DMS114 treated with DMSO at 0.1 percent for 48 hours (cell line): Measurements from ENCODE around the gene HHAT.

ENCODE experiments used
- DNase-seq: peaks from one replicate; lab custom pipeline; 2025; ENCODE audit not compliant: unreplicated experiment; lab: John Stamatoyannopoulos, UW

HHAT gene

GRCh38 chr1:210698661-210699060, 370.0 kb downstream of the HHAT start:
- no peak for DNase-seq

DNA sequence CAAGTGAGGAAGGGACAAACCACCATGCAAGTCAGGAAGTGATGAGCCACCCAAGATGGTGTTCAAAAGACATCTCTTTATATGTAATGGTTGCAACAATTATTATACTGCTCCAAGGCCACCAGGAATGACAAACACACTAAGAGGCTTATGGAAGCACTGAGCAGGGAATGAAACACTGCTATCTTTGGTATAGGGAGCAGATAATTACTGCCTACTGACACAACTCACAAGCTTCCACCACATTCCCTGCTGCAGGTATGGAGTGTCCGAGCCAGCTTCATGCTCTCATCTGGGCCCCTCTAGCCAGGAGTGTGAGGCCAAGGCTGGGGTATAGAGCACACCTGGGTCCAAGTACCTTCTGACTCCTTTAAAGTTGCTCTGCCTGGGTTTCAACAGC, 371.4 kb downstream of the HHAT start:
- DNase-seq = no peak

DNA sequence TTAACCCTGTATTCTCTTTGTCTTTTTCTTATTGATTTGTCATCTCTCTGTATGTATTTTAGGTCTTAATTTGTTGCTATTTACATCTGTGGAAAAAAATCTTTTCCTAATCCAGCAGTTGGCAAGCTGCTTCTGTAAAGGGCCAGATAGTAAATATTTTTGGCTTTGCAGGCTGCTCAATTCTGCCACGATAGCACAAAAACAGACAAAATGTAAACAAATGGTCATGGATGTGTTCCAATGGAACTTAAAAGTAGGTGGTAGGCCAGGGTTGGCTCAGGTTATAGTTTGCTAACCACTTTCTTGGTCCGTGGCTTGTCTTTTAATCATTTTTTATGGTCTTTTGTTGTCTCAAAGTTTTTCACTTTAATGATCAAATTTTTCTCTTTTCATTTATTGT, 371.8 kb downstream of the HHAT start:
- DNase-seq = no peak

GRCh38 chr1:210702506-210702905, 373.8 kb downstream of the HHAT start:
- no peak for DNase-seq

DNA sequence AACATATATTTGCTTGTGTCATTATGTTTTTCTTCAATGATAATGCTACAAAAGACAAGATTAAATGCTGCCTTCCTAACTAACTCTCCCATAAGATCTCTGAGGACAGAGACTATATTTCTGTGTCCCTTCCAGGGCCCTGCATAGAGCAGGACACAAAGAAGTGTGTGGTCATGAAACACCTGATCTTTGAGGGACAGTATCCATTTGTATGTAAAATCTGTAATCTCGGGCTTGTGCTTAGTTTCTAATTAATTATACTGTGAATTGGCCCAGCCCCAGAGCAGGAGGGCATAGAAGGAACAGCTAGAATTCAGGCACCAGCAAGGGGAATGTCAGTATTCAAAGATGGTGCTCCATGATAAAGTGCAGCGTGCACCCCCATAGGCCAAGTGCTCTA, 374.9 kb downstream of the HHAT start:
- no peak for DNase-seq

- DNase-seq = no peak
These were observed 376.4 kb downstream of the HHAT start for GRCh38 chr1:210705086-210705485.

GRCh38 chr1:210706246-210706645, 377.5 kb downstream of the HHAT start:
- no peak for DNase-seq

- no peak for DNase-seq
These were observed 378.9 kb downstream of the HHAT start for GRCh38 chr1:210707300-210708240.

- no peak for DNase-seq
These were observed 381.0 kb downstream of the HHAT start for GRCh38 chr1:210709701-210710100.

DNA sequence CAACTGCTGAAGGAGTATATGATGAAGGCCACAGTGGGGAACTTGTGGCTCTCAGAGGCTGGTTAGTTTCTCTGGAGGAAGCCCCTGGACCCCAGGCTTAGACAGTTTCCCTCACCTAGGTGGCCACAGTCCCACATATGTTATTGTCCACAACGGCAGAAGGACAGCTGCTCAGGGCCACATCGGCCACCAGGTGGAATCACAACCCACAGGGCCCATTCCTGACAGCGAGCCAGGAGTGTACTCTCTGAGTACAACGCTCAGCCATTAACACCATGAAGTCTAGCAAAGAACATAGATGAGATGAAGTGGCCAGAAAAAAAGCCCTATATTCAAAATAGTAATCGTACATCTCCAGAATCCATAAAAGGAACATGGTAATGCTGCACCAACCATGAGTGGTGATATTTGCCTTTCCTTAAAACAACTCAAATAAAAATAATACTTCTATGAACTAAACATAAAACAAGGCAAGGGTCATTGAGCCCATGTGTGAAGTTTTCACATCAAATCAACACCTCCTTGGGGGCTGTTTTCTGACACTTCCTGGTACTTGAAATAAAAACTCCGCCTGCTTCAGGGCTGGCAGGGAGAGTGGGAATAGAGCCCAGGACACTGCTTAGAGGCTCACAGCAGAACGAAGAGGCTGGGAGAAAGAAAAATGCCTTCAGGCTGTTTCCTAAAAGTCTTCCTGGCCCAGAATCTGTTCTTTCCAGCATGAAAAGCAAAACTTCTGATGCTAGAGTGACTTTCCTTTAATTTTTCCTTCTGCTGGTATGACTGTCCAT, 383.3 kb downstream of the HHAT start:
- DNase-seq = no peak

GRCh38 chr1:210715072-210715471, 386.4 kb downstream of the HHAT start:
- no peak for DNase-seq

DNA sequence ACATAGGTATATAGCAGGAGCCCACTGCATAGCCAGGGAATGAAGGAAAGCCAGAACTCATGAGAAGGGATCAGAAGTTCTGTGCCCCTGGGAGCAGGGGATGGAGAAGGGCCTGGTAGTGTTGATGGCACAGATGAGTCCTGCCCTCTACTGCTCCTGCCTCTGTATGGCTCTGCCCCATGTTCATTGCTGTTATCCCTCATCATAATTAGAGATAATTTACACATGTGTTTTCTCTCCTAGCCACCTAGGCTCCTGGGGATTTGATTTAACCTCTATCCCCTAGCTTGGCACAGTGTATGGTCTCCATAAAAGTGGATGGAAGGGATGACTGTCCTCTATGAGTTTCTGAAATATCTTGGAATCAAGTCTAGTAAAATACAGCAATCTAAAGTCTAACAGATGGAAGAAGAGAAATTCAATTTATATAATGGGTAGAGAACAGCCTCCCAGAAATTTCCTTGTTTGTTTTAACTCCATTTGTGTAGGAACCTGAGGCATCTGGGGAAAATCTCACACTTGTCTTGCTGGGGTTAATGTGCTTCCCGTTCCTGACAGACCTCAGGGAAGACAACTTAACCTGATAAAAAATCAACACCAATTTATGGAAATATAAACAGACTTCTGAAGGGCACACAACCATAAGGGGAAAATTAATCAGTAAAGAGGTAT, 393.8 kb downstream of the HHAT start:
- DNase-seq = no peak

- DNase-seq = no peak
These were observed 394.9 kb downstream of the HHAT start for GRCh38 chr1:210723646-210724045.

- no peak for DNase-seq
These were observed 396.1 kb downstream of the HHAT start for GRCh38 chr1:210724768-210725167.
